Activated CD4-positive, alpha-beta memory T cell treated with anti-CD3 and anti-CD28 coated beads for 36 hours (primary cell): ENCODE data around the gene INTS7. TPM values are rescaled to one million over a fixed set of nuclear protein-coding genes. Genes with fewer than 3 reads are reported as not detected.
"Not testable (repeated sequence)": the region's sequence is repeated elsewhere in the genome, so short reads cannot be mapped to it uniquely, and the experiment has no call there.

Experiments
- CTCF ChIA-PET: fragments of 350-600 bp; sonication (Branson Sonifier 250); formaldehyde crosslinking; loops from one replicate; lab custom pipeline; 2021; ENCODE audit warnings: antibody characterized with exemption, inconsistent platforms; lab: Charles Lee
- POLR2A ChIA-PET: fragments of 350-600 bp; sonication (Branson Sonifier 250); formaldehyde crosslinking; loops from one replicate; lab custom pipeline; 2021; ENCODE audit warnings: antibody characterized with exemption; lab: Charles Lee
- DNase-seq: peaks from one replicate; pipeline ENCODE4 v3.0.0-alpha.2; 2020
- H3K27ac Mint-ChIP-seq: one replicate; pipeline ENCODE4 v1.8.0; 2021; ENCODE audit warnings: mixed read lengths
- H3K27me3 Mint-ChIP-seq: one replicate; pipeline ENCODE4 v1.8.0; 2021; ENCODE audit warnings: mixed read lengths
- H3K36me3 Mint-ChIP-seq: one replicate; pipeline ENCODE4 v1.8.0; 2021; ENCODE audit warnings: mixed read lengths
- H3K4me1 Mint-ChIP-seq: one replicate; pipeline ENCODE4 v1.8.0; 2021; ENCODE audit warnings: low read depth, mixed read lengths
- H3K4me3 Mint-ChIP-seq: one replicate; pipeline ENCODE4 v1.8.0; 2021; ENCODE audit warnings: mild to moderate bottlenecking, mixed read lengths
- H3K9me3 Mint-ChIP-seq: one replicate; pipeline ENCODE4 v1.8.0; 2021; ENCODE audit warnings: mixed read lengths
- intact Hi-C: fragments of 100-400 bp; cut with micrococcal nuclease; formaldehyde crosslinking; loops from one replicate; pipeline ENCODE4 v1.15.1; 2023
- total RNA-seq, 2 experiments: library from RNA; stranded (reverse); gene quantifications; one replicate each; pipeline ENCODE4 v1.2.3, GENCODE V29; 2021

Gene INTS7
- total RNA-seq, 2 experiments from 2014 or later, result 19.3 to 19.6 TPM

DNA sequence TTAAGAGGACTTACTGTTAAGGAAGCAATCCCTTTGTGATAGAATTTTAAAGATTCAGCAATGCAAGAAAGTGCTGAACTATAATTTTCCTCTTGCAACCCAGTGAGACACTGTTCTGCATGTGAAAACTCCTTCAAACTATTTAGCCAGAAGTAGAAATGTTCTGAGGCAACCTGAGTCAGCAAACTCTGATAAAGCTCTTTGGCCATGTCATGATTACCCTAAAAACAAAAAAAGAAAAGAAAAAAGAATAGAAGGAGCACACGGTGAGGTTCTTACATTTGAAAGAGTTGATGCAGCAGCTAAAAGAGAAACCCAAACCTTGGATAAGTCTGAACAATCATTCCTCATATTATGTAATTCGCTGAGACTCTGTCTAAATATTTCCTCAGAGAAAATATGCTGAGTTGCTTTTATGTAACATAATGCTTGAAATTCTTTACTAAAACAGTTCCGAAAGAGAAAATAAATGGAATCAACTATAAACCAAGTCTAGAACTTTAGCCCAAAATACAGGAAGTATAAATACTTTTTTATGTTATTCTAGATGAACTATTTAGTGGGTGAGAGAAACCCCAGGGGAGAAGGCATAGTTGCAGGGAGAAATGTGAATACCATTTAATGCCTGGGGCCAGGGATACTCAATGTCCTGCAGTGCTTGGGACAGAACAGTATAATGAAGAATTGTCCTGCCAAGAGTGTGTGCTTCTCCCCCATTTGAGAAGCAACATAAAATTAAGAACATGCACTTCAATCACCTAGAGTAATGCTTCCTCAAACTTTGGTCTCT is 60.0 kb downstream of the INTS7 start:
- CTCF ChIA-PET, result no interaction called here
- no peak overlapping the region for H3K27ac Mint-ChIP-seq
- H3K4me3 Mint-ChIP-seq, result no peak overlapping the region
- DNase-seq, result no peak
- intact Hi-C loops, result no loop called here
- H3K36me3 Mint-ChIP-seq, result peaks cover 23% of the 10 kb centered on the region
- H3K9me3 Mint-ChIP-seq, result no peaks in the 10 kb centered on the region
- no peaks in the 10 kb centered on the region for H3K4me1 Mint-ChIP-seq
- POLR2A ChIA-PET, result no interaction called here
- H3K27me3 Mint-ChIP-seq, result no peaks in the 10 kb centered on the region

DNA sequence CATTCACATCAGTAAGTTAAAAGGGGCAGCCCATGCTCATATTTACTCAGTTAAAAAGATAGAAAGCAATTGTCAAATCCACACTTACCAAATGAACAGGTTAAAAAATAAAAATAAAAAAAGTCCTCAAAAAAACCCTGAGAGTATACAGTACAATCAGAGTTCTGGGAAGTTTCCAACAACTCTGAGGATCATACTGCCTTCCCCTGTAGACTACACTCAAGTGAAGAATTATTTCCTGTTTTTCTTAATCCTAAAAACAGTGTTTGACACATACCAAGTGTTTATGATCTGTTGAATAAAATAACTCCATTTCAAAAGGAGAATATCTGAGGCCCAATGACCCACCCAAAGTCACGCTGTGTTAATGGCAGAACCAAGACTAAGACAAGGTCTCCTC is 61.8 kb downstream of the INTS7 start:
- Mint-ChIP-seq H3K9me3 (no peaks in the 10 kb centered on the region), H3K27me3 (no peaks in the 10 kb centered on the region), H3K4me3 (no peak overlapping the region), H3K4me1 (no peaks in the 10 kb centered on the region), H3K27ac (no peak overlapping the region), H3K36me3 (peaks cover 17% of the 10 kb centered on the region)
- intact Hi-C loops, result no loop called here
- no peak for DNase-seq
- CTCF ChIA-PET, result no interaction called here
- POLR2A ChIA-PET, result no interaction called here

DNA sequence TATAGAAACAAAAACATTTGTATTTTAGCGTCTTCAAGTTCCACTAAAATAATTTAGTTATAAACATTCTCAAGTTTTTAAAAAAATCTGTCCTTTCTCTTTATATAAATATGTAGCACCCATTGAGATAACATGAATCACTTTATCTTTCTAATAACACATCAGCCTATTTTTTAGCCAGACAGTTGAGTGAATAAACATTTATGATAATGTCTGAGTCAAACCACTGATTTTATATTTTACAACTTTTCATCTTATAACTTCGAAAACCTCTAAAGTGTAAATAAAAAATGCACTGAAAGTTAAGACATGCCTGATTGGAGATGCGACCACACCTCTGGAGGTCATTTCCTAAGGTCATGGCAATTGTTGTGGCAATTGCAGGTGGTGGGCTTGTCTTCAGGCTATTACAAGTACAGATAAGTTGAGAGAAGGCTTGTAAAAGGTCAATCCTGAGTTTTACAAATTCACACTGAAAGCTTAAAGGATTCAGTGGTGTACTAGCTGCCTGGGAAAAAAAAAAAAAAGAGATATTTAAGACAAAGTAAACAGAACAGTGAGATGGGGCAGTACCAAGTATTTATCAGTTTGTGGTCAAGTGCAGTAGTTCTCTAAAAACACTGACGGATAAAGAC is 67.0 kb downstream of the INTS7 start:
- no peak overlapping the region for H3K4me3 Mint-ChIP-seq
- intact Hi-C loops, result no loop called here
- POLR2A ChIA-PET, result no interaction called here

DNA sequence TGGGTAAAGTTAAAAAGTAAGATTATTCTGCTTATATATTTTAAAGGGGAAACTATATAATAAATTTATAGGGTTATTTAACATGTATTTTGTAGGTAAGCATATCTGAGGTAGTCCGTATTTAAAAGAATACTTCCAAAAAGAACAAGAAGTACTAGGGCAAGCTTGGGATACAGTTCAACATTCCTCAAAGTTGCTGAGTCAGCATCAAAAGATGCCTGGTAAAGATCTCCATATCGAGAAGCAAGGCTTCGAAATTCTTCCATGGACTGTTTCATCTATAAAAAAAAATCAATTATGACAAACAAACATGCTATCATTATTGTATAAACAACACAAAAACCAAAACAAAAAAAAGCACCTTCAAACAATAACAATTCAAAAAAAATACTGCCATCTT is 67.7 kb downstream of the INTS7 start:
- Mint-ChIP-seq H3K27ac (no peak overlapping the region), H3K4me1 (no peaks in the 10 kb centered on the region), H3K36me3 (peaks cover 30% of the 10 kb centered on the region), H3K9me3 (peaks cover 3% of the 10 kb centered on the region), H3K4me3 (no peak overlapping the region), H3K27me3 (no peaks in the 10 kb centered on the region)
- intact Hi-C loops, result no loop called here
- POLR2A ChIA-PET, result no interaction called here
- no peak for DNase-seq
- CTCF ChIA-PET, result no interaction called here

More for the DNA sequence above, 67.0 kb downstream of the INTS7 start:
- Mint-ChIP-seq H3K36me3 (peaks cover 26% of the 10 kb centered on the region), H3K4me1 (no peaks in the 10 kb centered on the region), H3K27ac (no peak overlapping the region), H3K9me3 (peaks cover 3% of the 10 kb centered on the region), H3K27me3 (no peaks in the 10 kb centered on the region)
- CTCF ChIA-PET, result no interaction called here
- DNase-seq, result no peak

DNA sequence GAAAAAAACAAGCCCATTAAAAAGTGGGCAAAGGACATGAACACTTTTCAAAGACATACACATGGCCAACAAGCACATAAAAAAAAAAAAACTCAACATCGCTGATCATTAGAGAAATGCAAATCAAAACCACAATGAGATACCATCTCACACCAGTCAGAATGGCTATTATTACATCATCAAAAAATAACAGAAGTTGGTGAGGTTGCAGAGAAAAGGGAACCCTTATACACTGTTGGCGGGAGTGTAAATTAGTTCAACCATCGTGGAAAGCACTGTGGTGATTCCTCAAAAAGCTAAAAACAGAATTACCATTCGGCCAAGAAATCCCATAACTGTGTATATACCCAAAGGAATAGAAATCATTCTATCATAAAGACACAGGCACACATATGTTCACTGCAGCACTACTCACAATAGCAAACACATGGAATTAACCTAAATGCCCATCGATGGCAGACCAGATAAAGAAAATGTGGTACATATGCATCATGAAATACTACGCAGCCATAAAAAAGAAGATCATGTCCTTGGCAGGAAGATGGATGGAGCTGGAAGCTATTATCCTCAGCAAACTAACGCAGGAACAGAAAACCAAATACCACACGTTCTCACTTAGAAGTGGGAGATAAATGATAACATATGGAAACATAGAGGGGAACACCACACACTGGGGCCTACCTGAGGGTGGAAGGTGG is 70.1 kb downstream of the INTS7 start:
- Mint-ChIP-seq H3K4me3 (no peak overlapping the region), H3K27ac (no peak overlapping the region), H3K4me1 (no peaks in the 10 kb centered on the region), H3K36me3 (peaks cover 43% of the 10 kb centered on the region), H3K9me3 (peaks cover 3% of the 10 kb centered on the region), H3K27me3 (no peaks in the 10 kb centered on the region)
- intact Hi-C loops, result no loop called here
- POLR2A ChIA-PET, result no interaction called here
- no peak for DNase-seq
- CTCF ChIA-PET, result interaction anchor here (0.6 kb wide), 1 partner anchor 289 kb away, joined by 4 read pairs; no protein-coding TSS in a partner anchor

DNA sequence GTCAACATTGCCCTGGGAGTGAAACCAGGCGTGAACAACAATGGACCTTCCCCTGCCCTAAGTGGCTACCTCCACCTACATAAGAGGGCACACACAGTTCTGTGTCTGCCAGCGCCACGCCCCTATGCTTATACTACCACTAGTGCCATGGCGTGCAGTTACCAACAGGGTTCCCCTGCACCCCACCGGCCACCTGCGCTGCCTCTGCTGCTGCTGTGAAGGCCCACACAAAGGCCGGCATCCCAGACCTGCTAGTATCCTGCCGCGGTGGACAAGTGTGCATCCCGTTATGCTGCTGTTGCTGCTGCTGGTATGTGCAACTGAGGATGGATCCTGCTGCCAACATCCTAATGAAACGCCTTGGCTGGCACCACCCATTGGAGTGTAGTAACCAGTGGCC is 75.7 kb downstream of the INTS7 start:
- ChIA-PET POLR2A (no interaction called here), CTCF (no interaction called here)
- intact Hi-C loops, result no loop called here
- no peak overlapping the region for H3K4me3 Mint-ChIP-seq
- peaks cover 7% of the 10 kb centered on the region for H3K9me3 Mint-ChIP-seq
- no peaks in the 10 kb centered on the region for H3K27me3 Mint-ChIP-seq
- H3K4me1 Mint-ChIP-seq, result no peaks in the 10 kb centered on the region
- H3K27ac Mint-ChIP-seq, result no peak overlapping the region
- DNase-seq, result no peak
- peaks cover 52% of the 10 kb centered on the region for H3K36me3 Mint-ChIP-seq

DNA sequence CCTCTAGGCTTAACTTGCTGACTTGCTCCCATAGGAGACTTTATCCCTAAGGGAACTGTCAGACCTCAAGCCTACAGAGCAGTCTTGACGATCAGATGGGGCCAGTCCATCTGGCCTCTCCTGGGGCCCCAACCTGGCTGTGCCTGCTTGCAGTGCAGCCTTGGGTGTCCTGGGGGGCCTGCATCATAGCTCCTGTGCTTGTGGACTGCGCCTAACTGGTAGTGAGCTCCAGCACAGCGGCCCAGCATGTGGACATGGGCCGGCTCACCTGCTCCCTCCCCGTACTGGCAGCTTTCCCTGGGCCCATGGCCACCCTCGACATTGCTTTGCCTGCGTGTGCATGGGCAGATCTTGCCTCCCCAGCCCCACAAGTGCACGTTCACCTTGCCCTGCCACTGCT is 76.1 kb downstream of the INTS7 start:
- Mint-ChIP-seq H3K4me1 (no peaks in the 10 kb centered on the region), H3K36me3 (peaks cover 47% of the 10 kb centered on the region), H3K27me3 (no peaks in the 10 kb centered on the region), H3K27ac (no peak overlapping the region), H3K4me3 (no peak overlapping the region), H3K9me3 (peaks cover 7% of the 10 kb centered on the region)
- intact Hi-C loops, result no loop called here
- no peak for DNase-seq
- ChIA-PET POLR2A (no interaction called here), CTCF (no interaction called here)

DNA sequence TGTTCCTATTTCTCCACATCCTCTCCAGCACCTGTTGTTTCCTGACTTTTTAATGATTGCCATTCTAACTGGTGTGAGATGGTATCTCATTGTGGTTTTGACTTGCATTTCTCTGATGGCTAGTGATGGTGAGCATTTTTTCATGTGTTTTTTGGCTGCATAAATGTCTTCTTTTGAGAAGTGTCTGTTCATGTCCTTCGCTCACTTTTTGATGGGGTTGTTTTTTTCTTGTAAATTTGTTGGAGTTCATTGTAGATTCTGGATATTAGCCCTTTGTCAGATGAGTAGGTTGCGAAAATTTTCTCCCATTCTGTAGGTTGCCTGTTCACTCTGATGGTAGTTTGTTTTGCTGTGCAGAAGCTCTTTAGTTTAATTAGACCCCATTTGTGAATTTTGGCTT is 81.3 kb downstream of the INTS7 start:
- H3K4me1 Mint-ChIP-seq, DNase-seq, H3K27me3 Mint-ChIP-seq, H3K4me3 Mint-ChIP-seq, H3K9me3 Mint-ChIP-seq, CTCF ChIA-PET, intact Hi-C loops, POLR2A ChIA-PET, H3K27ac Mint-ChIP-seq: not testable (repeated sequence)
- H3K36me3 Mint-ChIP-seq, result peaks cover 24% of the 10 kb centered on the region

DNA sequence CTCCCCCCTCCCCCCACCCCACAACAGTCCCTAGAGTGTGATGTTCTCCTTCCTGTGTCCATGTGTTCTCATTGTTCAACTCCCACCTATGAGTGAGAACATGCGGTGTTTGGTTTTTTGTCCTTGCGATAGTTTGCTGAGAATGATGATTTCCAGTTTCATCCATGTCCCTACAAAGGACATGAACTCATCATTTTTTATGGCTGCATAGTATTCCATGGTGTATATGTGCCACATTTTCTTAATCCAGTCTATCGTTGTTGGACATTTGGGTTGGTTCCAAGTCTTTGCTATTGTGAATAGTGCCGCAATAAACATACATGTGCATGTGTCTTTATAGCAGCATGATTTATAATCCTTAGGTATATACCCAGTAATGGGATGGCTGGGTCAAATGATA is 81.8 kb downstream of the INTS7 start:
- DNase-seq, H3K27ac Mint-ChIP-seq, H3K4me3 Mint-ChIP-seq, intact Hi-C loops, H3K9me3 Mint-ChIP-seq, CTCF ChIA-PET, POLR2A ChIA-PET, H3K27me3 Mint-ChIP-seq, H3K4me1 Mint-ChIP-seq: not testable (repeated sequence)
- H3K36me3 Mint-ChIP-seq, result peaks cover 21% of the 10 kb centered on the region

DNA sequence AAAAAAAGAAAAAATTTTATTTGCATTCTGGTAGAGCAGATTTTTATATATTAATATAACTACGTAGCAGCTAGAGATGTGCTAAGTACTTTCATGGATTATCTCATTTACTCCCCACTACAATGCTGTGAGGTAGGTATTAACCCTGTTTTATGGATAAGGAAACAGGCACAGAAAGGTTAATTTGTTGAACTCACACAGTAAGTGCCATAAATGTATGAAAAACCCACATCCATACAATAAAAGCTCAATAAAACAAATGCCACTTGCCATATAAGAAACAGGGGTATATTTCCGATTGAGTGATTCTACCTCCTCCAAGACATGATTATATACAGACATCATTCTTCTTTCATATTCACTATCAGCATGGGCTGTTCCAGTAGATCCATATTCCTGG is 83.1 kb downstream of the INTS7 start:
- ChIA-PET CTCF (interaction anchor here (0.7 to 1.1 kb wide), 3 partner anchors 18 to 504 kb away, joined by 3 to 4 read pairs (median 3); no protein-coding TSS in a partner anchor), POLR2A (no interaction called here)
- Mint-ChIP-seq H3K4me3 (no peak overlapping the region), H3K27me3 (no peaks in the 10 kb centered on the region), H3K36me3 (peaks cover 18% of the 10 kb centered on the region), H3K4me1 (peaks cover 4% of the 10 kb centered on the region), H3K27ac (no peak overlapping the region), H3K9me3 (peaks cover 7% of the 10 kb centered on the region)
- intact Hi-C loops, result no loop called here
- DNase-seq, result no peak

DNA sequence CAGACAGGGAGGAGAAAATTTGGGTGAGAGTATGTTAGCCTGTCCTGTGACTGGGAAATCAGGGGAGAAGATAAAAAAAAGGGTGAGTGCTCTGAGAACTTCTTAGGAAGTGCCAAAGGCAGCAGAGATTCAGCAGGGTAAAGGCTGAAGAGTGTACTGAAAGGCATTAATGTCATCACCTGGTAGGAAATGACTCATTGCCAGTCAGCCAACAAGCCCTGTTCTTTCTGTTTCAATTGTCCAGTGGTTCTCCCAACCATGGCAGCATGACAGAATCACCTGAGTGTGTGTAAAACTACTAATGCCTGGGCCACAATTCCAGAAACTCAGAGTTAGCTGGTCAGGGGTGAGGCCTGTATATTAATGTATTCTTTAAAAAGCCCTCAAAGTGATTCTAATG is 83.5 kb downstream of the INTS7 start:
- no peak for DNase-seq
- Mint-ChIP-seq H3K9me3 (peaks cover 7% of the 10 kb centered on the region), H3K27ac (no peak overlapping the region), H3K4me3 (no peak overlapping the region), H3K4me1 (peaks cover 4% of the 10 kb centered on the region), H3K36me3 (peaks cover 18% of the 10 kb centered on the region), H3K27me3 (no peaks in the 10 kb centered on the region)
- intact Hi-C loops, result no loop called here
- POLR2A ChIA-PET, result no interaction called here
- CTCF ChIA-PET, result interaction anchor here (1.1 kb wide), 1 partner anchor 18 kb away, joined by 4 read pairs; no protein-coding TSS in a partner anchor

DNA sequence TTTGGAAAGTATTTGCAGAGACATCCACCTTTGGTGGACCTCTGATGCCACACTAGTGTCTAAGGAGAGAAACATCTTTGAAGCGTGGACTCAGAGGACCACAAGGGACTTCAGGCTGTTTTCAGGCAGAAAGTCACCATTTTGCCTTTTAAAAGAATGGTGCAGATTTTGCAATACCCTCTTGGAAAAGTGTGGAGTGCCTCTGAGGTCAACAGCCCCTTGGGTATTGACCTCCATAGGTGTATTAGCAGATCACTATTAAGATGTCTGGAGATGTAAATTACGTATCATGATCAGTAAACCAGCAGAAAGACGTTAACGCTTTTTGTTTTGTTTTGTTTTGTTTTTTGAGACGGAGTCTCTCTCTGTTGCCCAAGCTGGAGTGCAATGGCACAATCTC is 87.0 kb downstream of the INTS7 start:
- peaks cover 8% of the 10 kb centered on the region for H3K36me3 Mint-ChIP-seq
- no peak overlapping the region for H3K27ac Mint-ChIP-seq
- intact Hi-C loops, result no loop called here
- no peaks in the 10 kb centered on the region for H3K27me3 Mint-ChIP-seq
- no peak for DNase-seq
- POLR2A ChIA-PET, result no interaction called here
- no peaks in the 10 kb centered on the region for H3K9me3 Mint-ChIP-seq
- H3K4me1 Mint-ChIP-seq, result peaks cover 4% of the 10 kb centered on the region
- no peak overlapping the region for H3K4me3 Mint-ChIP-seq
- CTCF ChIA-PET, result no interaction called here
